GM12874 (cell line): ENCODE results near the gene OVOL2.

ENCODE experiments used
- TF ChIP-seq, protein P1 (sequence below): IDR thresholded peaks from 2 replicates; pipeline ENCODE4 v1.5.1; 2011; ENCODE audit warnings: low read depth, mild to moderate bottlenecking, control low read depth, low read length, moderate library complexity; ENCODE audit not compliant: insufficient read depth

The OVOL2 gene

DNA sequence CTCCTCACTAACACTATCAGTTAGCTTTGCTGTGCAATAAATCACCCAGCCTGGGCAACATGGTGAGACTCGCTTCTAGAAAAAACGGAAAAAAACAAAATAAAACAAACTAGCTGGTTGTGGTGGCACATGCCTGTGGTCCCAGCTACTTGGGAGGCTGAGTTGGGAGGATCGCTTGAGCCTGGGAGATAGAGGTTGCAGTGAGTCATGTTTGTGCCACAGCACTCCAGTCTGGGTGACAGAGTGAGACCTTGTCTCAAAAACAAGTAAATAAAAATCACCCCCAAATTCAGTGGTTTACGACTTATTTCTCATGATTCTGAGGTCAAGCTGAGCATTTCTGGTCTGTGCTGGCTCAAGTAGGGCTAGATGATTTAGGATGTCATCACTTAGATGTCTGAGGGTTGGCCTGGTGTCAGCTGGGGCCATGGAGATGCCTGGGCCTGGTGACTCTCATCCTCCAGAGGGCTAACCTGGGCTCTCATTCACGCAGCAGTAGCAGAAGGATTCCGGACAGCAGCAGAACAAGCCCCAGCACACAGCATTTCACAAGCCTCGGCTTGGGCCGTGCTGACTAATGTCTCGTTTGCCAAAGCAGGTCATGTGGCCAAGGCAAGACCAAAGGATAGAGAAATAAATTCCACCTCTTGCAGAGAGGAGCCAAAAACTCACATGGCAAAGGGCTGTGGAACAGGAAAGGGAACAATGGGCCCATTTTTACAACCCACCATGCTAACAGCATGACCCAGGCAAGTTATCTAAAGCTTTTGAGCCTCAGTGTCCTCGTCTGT is 56.4 kb downstream of the OVOL2 start:
- TF ChIP-seq, protein P1, sequence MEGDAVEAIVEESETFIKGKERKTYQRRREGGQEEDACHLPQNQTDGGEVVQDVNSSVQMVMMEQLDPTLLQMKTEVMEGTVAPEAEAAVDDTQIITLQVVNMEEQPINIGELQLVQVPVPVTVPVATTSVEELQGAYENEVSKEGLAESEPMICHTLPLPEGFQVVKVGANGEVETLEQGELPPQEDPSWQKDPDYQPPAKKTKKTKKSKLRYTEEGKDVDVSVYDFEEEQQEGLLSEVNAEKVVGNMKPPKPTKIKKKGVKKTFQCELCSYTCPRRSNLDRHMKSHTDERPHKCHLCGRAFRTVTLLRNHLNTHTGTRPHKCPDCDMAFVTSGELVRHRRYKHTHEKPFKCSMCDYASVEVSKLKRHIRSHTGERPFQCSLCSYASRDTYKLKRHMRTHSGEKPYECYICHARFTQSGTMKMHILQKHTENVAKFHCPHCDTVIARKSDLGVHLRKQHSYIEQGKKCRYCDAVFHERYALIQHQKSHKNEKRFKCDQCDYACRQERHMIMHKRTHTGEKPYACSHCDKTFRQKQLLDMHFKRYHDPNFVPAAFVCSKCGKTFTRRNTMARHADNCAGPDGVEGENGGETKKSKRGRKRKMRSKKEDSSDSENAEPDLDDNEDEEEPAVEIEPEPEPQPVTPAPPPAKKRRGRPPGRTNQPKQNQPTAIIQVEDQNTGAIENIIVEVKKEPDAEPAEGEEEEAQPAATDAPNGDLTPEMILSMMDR = no peak

DNA sequence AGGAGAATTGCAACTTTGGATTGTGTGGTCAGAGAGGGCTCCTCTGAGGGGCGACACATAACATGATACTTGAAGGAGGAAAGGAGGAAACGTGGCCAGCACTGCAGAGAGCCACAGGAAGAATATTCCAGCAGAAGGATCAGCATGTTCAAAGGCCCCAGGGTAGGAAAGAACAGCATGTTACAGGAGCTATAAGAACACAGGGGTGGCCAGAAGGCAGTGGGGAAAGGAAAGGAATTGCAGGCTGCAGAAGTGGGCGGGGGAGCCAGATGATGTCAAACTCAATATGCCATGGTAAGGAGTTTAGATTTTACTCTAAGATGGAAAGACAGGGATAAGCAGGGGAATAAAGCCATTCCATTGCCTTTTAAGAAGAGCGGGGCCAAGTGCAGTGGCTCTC is 58.1 kb downstream of the OVOL2 start:
- TF ChIP-seq, protein P1 = no peak

DNA sequence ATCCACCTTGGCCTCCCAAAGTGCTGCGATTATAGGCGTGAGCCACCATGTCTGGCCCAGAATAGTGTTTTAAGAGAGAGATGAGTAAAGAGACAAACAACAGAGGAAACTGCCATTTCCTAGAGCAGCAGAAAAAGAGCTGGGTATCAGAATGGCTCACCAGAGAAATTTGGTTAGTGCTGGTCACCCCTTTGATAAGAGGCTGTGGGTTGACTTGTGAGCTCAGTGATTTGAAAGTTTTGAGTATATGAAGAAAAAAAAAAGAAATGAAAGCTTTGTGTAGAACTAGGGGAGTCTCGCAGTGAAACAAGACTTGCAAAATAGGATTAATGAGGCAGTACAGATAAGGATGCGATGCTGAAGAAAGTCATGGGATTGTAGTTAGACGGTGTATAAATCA is 59.3 kb downstream of the OVOL2 start:
- TF ChIP-seq, protein P1 = no peak

DNA sequence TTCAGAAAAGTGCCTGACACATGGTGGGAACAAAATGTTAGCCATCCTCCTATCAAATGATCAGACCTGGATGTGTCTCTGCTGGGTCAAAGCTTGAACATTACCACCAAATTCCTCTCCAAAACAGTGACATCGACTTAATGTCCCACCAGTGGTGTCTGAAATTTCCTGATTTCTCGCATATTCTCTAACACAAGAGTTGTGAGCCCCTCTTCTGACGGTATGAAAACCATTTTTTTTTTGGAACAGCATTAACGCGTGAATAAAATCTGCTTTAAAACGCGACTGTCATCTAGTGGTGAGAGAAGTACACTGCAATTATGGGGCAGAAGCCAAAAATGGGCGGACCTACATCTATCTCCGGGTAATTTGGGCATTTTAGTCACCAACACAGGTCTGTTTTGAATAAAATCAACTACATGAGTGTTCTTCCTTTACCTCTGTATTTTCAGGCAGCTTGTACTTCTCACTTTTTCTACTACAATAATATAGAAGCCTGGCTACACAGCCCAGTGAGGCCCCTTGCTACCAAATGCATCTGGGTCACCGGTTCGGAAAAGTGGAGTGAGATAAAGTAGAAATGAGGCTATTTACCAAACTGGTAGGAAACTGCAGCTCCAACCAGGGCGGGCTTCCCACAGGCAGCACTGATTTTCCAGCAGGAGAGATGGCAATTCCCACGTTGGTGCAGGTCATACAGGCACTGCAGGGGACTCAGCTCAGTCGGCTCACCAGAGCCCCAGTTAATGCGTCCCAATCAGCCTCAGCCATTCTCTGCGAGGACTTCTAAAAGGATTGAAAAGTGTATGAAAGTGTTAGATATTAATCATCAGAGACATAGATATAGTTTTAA is 61.5 kb downstream of the OVOL2 start:
- TF ChIP-seq, protein P1 = peak; percentile 90

DNA sequence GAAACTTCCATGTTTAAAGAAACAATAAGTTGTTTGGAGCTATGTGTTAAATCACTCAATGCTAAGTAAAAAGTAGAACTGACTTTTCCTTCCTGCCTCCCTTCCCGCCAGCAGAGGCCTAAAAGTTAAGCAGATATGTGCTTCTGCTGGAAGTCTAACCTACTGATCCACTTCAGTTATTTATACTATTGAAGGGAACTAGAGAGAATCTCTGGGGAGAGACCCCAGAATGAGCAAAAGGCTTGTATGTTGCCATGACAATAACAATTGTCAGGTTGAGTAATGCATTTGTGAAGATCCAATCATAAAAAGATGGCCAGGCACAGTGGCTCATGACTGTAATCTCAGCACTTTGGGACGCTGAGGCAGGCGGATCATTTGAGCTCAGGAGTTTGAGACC is 64.2 kb downstream of the OVOL2 start:
- TF ChIP-seq, protein P1 = no peak

DNA sequence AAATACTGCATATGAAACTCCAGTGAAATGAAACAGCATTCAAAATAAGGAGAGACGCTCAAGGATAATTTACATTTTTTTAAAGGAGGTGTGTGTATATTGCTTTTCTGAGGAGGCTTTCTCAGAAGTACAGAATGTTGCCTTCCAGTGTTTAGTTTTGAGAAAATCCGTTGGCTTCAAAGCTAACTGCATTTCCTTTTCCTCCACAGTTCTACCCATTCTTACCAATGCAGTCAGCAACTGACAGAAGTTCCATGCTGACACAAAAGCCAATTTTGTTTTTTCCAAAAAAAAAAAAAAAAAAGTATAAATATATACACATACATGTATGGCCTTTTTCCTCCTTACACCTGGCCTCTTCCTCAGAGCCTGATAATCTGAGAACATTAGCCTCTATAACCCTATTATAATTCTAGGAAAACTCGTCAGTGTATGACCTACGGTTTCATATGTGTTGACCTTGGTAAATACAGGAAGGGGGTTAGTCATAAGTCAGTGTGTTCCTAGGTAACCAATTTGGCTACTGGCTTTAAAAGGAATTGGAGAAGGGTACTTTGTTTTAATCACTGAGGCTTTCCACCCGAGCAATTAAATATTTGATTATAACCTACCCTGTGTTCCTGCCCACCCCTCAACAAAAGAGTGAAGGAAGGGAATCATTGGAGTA is 64.7 kb downstream of the OVOL2 start:
- TF ChIP-seq, protein P1 = no peak

DNA sequence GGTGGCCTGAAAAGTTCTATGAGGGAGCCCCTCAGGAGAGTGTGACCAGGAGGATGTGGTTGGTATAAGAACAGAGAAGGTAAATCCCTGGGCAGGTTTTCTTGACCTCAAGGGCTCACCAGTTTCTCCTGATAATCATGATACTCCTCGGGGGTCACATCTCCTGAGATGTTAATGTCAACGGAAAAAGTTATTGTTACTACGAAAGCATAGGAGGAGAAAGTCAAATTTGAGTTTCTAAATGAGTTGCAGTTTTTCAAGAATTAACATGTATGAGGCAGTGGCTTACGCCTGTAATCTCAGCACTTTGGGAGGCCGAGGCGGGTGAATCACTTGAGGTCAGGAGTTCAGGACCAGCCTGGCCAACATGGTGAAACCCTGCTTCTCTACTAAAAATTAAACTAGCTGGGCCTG is 65.5 kb downstream of the OVOL2 start:
- TF ChIP-seq, protein P1 = no peak
